Measurements from ENCODE around the gene TDRD5. TPM values are rescaled to one million over a fixed set of nuclear protein-coding genes. Genes with fewer than 3 reads are reported as not detected.

The TDRD5 gene
- total and polyA plus RNA-seq, 3 donors from 2014 or later, result 26.1 to 52.2 (median 30.5) TPM

- intact Hi-C loops (cut with DNase I; ENCODE audit: low total_unique reads), result no loop called here
- peak; percentile 83 for DNase-seq
- Histone ChIP-seq H3K27ac (peak overlapping the region; percentile 71 to 90), H3K4me1 (no peaks in the 10 kb centered on the region), H3K36me3 (ENCODE audit: low read depth, missing control alignments) (no peaks in the 10 kb centered on the region), H3K9me3 (no peaks in the 10 kb centered on the region), H3K27me3 (no peaks in the 10 kb centered on the region), H3K4me3 (peak overlapping the region; percentile 55)
- WGBS, 2 donors, result 1 to 4% methylated on average over 20 to 47 of the region's 60 CpGs
- TF ChIP-seq, protein P1, sequence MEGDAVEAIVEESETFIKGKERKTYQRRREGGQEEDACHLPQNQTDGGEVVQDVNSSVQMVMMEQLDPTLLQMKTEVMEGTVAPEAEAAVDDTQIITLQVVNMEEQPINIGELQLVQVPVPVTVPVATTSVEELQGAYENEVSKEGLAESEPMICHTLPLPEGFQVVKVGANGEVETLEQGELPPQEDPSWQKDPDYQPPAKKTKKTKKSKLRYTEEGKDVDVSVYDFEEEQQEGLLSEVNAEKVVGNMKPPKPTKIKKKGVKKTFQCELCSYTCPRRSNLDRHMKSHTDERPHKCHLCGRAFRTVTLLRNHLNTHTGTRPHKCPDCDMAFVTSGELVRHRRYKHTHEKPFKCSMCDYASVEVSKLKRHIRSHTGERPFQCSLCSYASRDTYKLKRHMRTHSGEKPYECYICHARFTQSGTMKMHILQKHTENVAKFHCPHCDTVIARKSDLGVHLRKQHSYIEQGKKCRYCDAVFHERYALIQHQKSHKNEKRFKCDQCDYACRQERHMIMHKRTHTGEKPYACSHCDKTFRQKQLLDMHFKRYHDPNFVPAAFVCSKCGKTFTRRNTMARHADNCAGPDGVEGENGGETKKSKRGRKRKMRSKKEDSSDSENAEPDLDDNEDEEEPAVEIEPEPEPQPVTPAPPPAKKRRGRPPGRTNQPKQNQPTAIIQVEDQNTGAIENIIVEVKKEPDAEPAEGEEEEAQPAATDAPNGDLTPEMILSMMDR (IDR thresholded peaks at IDR 0.05), result peak; percentile 47 to 73 (median 62)
- TF ChIP-seq POLR2A (IDR thresholded peaks at IDR 0.05), result no peak
These were observed 5.4 kb upstream of the TDRD5 start for GRCh38 chr1:179586107-179586823.

GRCh38 chr1:179587336-179587735 lies 4.3 kb upstream of the TDRD5 start:
- Histone ChIP-seq H3K27ac (no peak overlapping the region), H3K9me3 (no peaks in the 10 kb centered on the region), H3K4me3 (no peak overlapping the region), H3K36me3 (ENCODE audit: low read depth, missing control alignments) (no peaks in the 10 kb centered on the region), H3K27me3 (no peaks in the 10 kb centered on the region), H3K4me1 (no peaks in the 10 kb centered on the region)
- TF ChIP-seq, protein P1 (IDR thresholded peaks at IDR 0.05), result no peak
- TF ChIP-seq POLR2A (IDR thresholded peaks at IDR 0.05), result no peak
- no peak for DNase-seq
- WGBS, 2 donors, result 91% methylated on average over 6 of the region's 6 CpGs
- intact Hi-C loops (cut with DNase I; ENCODE audit: low total_unique reads), result no loop called here

DNA sequence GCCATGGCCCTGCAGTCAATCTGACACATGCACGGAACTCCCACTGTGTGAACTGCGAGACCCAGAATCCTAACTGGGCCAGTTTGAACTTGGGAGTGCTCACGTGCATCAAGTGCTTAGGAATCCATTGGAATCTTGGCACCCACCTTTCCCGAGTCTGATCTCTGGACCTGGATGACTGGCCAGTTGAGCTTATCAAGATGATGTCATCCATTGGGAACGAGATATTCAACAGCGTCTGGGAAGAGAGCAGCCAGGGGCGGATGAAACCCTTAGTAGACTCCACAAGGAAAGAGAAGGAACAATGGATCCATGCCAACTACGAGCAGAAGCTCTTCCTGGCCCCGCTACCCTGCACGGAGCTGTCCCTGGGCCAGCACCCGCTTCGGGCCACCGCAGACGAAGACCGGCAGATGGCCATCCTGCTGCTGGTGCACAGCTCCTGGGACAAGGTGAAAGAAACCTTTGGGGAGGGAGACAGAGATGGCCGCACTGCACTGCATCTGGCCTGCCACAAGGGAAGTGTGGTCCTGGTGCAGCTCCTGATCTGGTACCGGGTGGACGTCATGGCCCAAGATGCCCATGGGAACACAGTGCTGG lies 3.1 kb upstream of the TDRD5 start:
- no peaks in the 10 kb centered on the region for H3K4me1 ChIP-seq
- intact Hi-C loops (cut with DNase I; ENCODE audit: low total_unique reads), result no loop called here
- H3K36me3 ChIP-seq (ENCODE audit: low read depth, missing control alignments), result no peaks in the 10 kb centered on the region
- H3K4me3 ChIP-seq, result no peak overlapping the region
- H3K27ac ChIP-seq, result no peak overlapping the region
- no peaks in the 10 kb centered on the region for H3K9me3 ChIP-seq
- 91 to 95% methylated on average over 18 of the region's 18 CpGs for WGBS, 2 donors
- TF ChIP-seq, protein P1 (IDR thresholded peaks at IDR 0.05), result no peak
- TF ChIP-seq POLR2A (IDR thresholded peaks at IDR 0.05), result no peak
- no peaks in the 10 kb centered on the region for H3K27me3 ChIP-seq
- DNase-seq, result no peak

DNA sequence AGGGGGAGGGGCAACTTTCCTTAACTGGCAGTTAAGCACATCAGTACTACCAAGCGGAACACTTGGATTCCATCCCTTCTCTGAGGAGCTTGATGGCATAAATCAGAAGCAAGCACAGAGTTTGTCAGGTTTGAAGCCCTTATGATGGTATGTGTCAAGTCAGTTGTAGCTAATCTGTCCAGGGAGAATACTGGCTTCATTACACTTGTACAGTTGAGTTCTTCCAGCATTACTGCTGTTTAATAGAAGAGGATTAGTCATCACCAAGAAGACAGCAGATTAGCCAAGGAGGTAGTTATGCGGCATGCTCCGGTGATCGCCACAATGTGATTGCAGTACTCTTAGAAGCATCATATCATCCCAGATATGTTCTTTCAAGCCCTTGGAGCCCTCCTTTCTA lies 2.1 kb upstream of the TDRD5 start:
- Histone ChIP-seq H3K9me3 (no peaks in the 10 kb centered on the region), H3K4me3 (no peak overlapping the region), H3K27ac (no peak overlapping the region), H3K4me1 (no peaks in the 10 kb centered on the region), H3K27me3 (no peaks in the 10 kb centered on the region), H3K36me3 (ENCODE audit: low read depth, missing control alignments) (no peaks in the 10 kb centered on the region)
- intact Hi-C loops (cut with DNase I; ENCODE audit: low total_unique reads), result no loop called here
- 88 to 100% methylated on average over 4 of the region's 4 CpGs for WGBS, 2 donors
- no peak for DNase-seq
- no peak for TF ChIP-seq POLR2A (IDR thresholded peaks at IDR 0.05)
- TF ChIP-seq, protein P1 (IDR thresholded peaks at IDR 0.05), result no peak
